Left lung (tissue), 10 donors: Measurements from ENCODE around the gene AMACR. TPM values are rescaled to one million over a fixed set of nuclear protein-coding genes. Genes with fewer than 3 reads are reported as not detected.

Experiments used
- ATAC-seq: fragments of 200-7000 bp; cut with Tn5 transposase; one replicate; pipeline ENCODE4 v1.9.1; 2020; ENCODE audit warnings: moderate library complexity
- DNase-seq, 4 donors: peaks; one replicate each; pipeline ENCODE4 v3.0.0-alpha.2; 2013 to 2020
- H3K27ac ChIP-seq, 2 donors: fragments of 200-600 bp; sonication (generic) in 1 of 2; one replicate each; pipeline versions ENCODE4 v1.5.0 to v1.8.0; 2020 to 2021
- H3K27me3 ChIP-seq, 2 donors: fragments of 200-600 bp; sonication (generic) in 1 of 2; one replicate each; pipeline versions ENCODE4 v1.5.0 to v1.8.0; 2020 to 2021
- H3K36me3 ChIP-seq, 2 donors: fragments of 200-600 bp; sonication (generic) in 1 of 2; one replicate each; pipeline versions ENCODE4 v1.5.0 to v1.8.0; 2020 to 2021
- H3K4me1 ChIP-seq, 2 donors: fragments of 200-600 bp; one replicate each; pipeline ENCODE4 v1.8.0; 2021
- H3K4me3 ChIP-seq, 2 donors: fragments of 200-600 bp; sonication (generic) in 1 of 2; one replicate each; pipeline versions ENCODE4 v1.5.0 to v1.8.0; 2020 to 2021; ENCODE audit warnings: mild to moderate bottlenecking in 1 of 2
- H3K9me3 ChIP-seq, 2 donors: fragments of 200-600 bp; sonication (generic) in 1 of 2; one replicate each; pipeline versions ENCODE4 v1.5.0 to v1.8.0; 2020 to 2021
- intact Hi-C, 2 donors: fragments of 100-400 bp; cut with DNase I; formaldehyde crosslinking; loops; one replicate each; pipeline versions ENCODE4 v1.11.2 to v1.14.2; 2022
- polyA plus RNA-seq, 6 donors: library from polyadenylated mRNA; unstranded; fragments of 120-200 nt; gene quantifications; one replicate each; pipeline ENCODE4 v1.2.1, GENCODE V29; 2013; ENCODE audit not compliant: insufficient read length in 6 of 6
- total RNA-seq, 2 donors: library from RNA; stranded (reverse); fragmentation: NEBNext Ultra II Directional; extraction: Animal tissue kit (Norgen Biotek cat#: 25700); gene quantifications; one replicate each; pipeline ENCODE4 v1.2.1, GENCODE V29; 2021
- TF ChIP-seq, protein P1 (sequence below), 2 donors: fragments of 200-600 bp; sonication (generic) in 1 of 2; IDR thresholded peaks; one replicate each; pipeline versions ENCODE4 v1.5.0 to v1.8.0; 2021; ENCODE audit warnings: antibody characterized with exemption in 2 of 2
- donor health status: DM: no; HTN: yes; CAD: no.
- donor health status: DM: no; HTN: no; CAD: no.

Gene AMACR
- total and polyA plus RNA-seq, 8 donors, result 9.5 to 24.3 (median 13.1) TPM

DNA sequence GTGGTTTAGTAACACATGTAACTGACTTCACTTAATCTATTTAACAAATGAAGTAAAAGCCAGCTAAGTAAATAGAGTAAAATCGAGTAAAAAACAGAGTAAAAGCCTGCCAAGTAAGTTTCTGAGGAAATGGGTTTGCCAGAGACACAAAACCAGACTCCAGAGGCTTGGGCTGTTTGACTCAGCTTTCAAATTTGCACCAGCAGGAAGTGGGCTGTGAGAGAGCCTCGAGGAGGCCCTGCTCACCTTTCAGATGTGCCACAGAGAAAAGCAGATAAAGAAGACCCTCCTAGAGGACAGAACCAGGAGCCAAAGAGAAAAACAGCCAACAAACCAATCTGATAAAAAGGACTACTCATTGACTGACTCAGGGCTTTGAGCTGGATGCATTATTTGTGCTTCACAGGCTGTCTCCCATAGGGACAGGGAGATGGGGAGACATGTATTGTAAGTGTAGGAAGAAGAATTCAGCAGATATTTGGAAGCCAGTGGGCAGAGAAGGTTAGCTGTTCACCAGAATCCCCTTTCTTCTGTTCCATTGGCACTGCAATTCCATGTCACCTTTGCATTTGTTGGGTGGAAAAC lies 14.4 kb upstream of the AMACR start:
- Histone ChIP-seq H3K27ac (peak overlapping the region in 1 of 2 donors; percentile 66), H3K4me1 (no peaks in the 10 kb centered on the region), H3K9me3 (no peaks in the 10 kb centered on the region), H3K4me3 (no peak overlapping the region), H3K36me3 (peaks cover 0 to 8% of the 10 kb centered on the region in 2 donors), H3K27me3 (no peaks in the 10 kb centered on the region)
- no peak for DNase-seq
- TF ChIP-seq, protein P1, sequence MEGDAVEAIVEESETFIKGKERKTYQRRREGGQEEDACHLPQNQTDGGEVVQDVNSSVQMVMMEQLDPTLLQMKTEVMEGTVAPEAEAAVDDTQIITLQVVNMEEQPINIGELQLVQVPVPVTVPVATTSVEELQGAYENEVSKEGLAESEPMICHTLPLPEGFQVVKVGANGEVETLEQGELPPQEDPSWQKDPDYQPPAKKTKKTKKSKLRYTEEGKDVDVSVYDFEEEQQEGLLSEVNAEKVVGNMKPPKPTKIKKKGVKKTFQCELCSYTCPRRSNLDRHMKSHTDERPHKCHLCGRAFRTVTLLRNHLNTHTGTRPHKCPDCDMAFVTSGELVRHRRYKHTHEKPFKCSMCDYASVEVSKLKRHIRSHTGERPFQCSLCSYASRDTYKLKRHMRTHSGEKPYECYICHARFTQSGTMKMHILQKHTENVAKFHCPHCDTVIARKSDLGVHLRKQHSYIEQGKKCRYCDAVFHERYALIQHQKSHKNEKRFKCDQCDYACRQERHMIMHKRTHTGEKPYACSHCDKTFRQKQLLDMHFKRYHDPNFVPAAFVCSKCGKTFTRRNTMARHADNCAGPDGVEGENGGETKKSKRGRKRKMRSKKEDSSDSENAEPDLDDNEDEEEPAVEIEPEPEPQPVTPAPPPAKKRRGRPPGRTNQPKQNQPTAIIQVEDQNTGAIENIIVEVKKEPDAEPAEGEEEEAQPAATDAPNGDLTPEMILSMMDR (IDR thresholded peaks at IDR 0.05), result no peak
- intact Hi-C loops, result no loop called here
- ATAC-seq, result no peak

DNA sequence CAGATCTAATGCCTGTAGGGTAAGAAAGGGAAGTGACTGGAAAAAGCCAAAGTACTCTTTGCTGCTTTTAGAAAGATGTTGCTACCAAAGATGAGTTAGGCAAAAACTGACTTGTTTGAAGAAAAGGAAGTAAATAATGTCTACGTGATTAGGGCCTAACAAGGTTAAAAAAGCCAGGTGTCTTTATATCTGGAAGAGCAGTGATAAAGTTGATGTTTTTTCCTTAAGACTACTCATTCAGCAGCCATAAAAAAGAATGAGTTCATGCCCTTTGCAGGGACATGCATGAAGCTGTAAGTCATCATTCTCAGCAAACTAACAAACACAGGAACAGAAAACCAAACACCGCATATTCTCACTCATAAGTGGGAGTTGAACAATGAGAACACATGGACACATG lies 13.5 kb upstream of the AMACR start:
- TF ChIP-seq, protein P1 (IDR thresholded peaks at IDR 0.05), result no peak
- no peaks in the 10 kb centered on the region for H3K9me3 ChIP-seq
- ATAC-seq (no peak), DNase-seq (no peak)
- no peaks in the 10 kb centered on the region for H3K4me1 ChIP-seq
- intact Hi-C loops, result no loop called here
- H3K36me3 ChIP-seq, result peaks cover 0 to 8% of the 10 kb centered on the region in 2 donors
- no peaks in the 10 kb centered on the region for H3K27me3 ChIP-seq
- no peak overlapping the region for H3K4me3 ChIP-seq
- peak overlapping the region in 1 of 2 donors; percentile 66 for H3K27ac ChIP-seq

DNA sequence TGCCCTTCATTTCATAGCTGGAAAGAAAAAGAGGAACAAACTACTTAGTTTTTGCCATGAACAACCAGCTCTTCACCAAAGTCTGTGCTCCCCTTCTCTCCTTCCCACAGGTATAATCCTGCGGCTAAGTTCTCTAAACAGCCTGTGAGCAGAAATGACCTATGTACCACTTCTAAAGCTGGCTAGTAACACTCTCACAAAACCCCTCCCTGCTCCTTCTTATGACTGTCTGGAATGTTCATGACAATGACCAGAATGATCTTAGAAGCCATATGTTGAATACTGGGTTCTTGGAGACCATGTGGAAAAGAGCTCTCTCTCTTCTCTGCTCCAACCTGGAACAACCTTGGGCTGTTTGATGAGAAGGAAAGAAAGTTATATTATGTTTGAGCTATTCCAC lies 12.9 kb upstream of the AMACR start:
- Histone ChIP-seq H3K27ac (no peak overlapping the region), H3K9me3 (no peaks in the 10 kb centered on the region), H3K27me3 (no peaks in the 10 kb centered on the region), H3K4me1 (no peaks in the 10 kb centered on the region), H3K4me3 (no peak overlapping the region), H3K36me3 (peaks cover 0 to 8% of the 10 kb centered on the region in 2 donors)
- ATAC-seq (no peak), DNase-seq (no peak)
- TF ChIP-seq, protein P1 (IDR thresholded peaks at IDR 0.05), result no peak
- intact Hi-C loops, result no loop called here

DNA sequence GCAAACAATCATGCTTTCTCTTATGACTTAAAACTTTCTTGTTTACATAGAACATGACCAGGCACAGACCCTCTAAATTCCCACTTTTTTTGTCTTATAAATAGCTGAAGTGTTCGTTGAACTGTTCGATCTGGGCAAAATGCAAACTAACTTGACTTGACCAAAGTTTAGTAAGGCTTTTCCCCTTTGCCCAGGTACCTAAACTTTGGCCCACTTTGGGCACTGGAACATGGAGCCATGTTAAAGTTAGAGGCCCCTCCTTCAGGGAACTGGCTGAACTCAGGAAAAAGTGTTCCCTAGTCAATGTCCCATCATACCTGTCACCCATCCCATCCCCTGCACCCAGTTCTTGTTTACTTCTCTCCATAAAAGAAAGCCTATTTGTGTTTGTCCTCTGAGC lies 9.4 kb upstream of the AMACR start:
- Histone ChIP-seq H3K27ac (no peak overlapping the region), H3K27me3 (no peaks in the 10 kb centered on the region), H3K4me3 (no peak overlapping the region), H3K36me3 (peaks cover 0 to 8% of the 10 kb centered on the region in 2 donors), H3K4me1 (no peaks in the 10 kb centered on the region), H3K9me3 (no peaks in the 10 kb centered on the region)
- intact Hi-C loops, result no loop called here
- TF ChIP-seq, protein P1 (IDR thresholded peaks at IDR 0.05), result no peak
- DNase-seq, result no peak
- no peak for ATAC-seq

DNA sequence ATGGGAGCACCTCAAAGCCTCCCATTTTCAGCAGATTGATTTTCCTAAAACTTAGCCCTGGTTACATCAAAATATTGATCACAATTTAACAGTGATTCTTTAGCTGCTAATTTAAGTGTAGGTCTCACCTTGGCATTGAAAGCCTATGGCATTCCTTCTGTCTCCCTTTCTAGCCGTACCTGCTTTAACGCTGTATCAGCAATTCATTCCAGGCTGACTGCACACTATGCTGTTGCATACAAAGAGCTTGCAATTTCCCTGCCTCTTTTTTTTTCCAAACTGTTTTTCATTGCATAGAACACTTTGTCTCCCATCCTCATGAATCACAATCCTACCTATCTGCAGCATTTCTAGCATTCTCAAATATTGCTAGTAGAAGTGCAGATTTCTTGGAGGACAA lies 8.9 kb upstream of the AMACR start:
- H3K27ac ChIP-seq, result no peak overlapping the region
- H3K4me3 ChIP-seq, result no peak overlapping the region
- intact Hi-C loops, result no loop called here
- ATAC-seq (no peak), DNase-seq (no peak)
- H3K9me3 ChIP-seq, result no peaks in the 10 kb centered on the region
- TF ChIP-seq, protein P1 (IDR thresholded peaks at IDR 0.05), result no peak
- no peaks in the 10 kb centered on the region for H3K27me3 ChIP-seq
- H3K4me1 ChIP-seq, result no peaks in the 10 kb centered on the region
- H3K36me3 ChIP-seq, result peaks cover 0 to 8% of the 10 kb centered on the region in 2 donors
